Measurements from ENCODE around the gene PBX2. TPM values are rescaled to one million over a fixed set of nuclear protein-coding genes. Genes with fewer than 3 reads are reported as not detected.

Gene PBX2, protein sequence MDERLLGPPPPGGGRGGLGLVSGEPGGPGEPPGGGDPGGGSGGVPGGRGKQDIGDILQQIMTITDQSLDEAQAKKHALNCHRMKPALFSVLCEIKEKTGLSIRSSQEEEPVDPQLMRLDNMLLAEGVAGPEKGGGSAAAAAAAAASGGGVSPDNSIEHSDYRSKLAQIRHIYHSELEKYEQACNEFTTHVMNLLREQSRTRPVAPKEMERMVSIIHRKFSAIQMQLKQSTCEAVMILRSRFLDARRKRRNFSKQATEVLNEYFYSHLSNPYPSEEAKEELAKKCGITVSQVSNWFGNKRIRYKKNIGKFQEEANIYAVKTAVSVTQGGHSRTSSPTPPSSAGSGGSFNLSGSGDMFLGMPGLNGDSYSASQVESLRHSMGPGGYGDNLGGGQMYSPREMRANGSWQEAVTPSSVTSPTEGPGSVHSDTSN
- 10 to 100 TPM; 27.7 to 65.3 (median 34.6) TPM for total RNA-seq

DNA sequence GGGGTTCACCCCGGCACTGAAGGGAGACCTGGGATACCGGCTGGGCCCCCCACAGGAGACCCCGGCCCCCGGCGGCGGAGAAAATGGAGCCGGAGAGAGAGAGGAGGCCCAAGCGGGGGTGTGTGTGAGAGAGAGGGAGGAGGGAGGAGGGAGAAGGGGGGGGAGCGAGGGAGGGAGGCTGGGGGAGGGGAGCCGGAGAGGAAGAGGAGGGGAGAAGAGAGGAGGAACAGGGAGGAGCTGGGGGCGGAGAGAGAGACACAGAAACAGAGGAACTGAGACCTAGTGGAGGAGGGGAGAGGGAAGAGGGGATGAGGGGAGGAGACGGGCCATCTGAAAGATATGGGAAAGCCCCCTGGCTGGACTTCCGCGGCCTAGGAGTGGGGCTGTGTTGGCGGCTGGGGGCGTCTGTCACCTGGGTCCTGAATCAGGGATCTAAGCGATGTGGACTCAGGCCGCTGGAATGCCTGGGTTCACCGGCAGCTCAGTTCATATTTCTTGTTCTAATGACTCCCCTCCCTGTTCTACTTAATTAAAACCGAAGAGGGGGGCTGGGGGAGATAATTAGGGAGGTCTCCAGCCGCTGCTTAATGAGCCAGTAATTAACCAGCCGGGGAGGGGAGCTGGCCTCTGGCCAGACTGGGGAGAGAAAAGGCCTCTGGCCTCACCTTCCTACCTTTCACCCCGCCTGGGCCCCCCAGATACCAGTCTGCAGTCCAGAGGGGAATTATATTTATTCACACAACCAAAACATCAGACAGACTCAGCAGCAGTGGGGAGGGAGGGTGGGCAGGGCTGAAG is at the start of gene PBX2:
Gene PBX2, minus strand, starts transcription at position 149 of the 798 bp plus-strand sequence. CDS start 287 bp downstream, outside the sequence.
- TF ChIP-seq, protein P1, sequence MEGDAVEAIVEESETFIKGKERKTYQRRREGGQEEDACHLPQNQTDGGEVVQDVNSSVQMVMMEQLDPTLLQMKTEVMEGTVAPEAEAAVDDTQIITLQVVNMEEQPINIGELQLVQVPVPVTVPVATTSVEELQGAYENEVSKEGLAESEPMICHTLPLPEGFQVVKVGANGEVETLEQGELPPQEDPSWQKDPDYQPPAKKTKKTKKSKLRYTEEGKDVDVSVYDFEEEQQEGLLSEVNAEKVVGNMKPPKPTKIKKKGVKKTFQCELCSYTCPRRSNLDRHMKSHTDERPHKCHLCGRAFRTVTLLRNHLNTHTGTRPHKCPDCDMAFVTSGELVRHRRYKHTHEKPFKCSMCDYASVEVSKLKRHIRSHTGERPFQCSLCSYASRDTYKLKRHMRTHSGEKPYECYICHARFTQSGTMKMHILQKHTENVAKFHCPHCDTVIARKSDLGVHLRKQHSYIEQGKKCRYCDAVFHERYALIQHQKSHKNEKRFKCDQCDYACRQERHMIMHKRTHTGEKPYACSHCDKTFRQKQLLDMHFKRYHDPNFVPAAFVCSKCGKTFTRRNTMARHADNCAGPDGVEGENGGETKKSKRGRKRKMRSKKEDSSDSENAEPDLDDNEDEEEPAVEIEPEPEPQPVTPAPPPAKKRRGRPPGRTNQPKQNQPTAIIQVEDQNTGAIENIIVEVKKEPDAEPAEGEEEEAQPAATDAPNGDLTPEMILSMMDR (IDR thresholded peaks at IDR 0.05), result no peak
- peak; percentile 74 for DNase-seq (ENCODE audit: low spot score)
- ATAC-seq (ENCODE audit: low FRiP score), result peak; percentile 67

DNA sequence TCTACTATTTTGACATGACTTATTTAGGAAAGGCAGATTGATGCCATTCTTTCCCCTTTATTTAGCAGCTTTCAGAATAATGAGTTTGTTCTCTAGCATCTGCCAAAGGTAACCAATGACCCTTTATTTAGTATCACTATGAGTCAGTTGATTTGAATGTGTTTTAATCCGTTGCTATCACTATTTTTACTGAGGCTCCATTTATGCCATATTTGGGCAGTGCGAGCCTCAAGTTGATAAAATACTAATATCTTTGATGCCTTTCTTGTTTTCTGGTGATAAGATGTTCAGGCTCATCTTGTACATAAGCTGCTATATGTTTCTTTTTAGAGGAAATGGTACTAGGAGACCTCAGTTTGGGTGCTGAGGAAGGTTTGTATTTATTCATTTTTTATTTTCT is 49.5 kb upstream of the PBX2 start:
- ATAC-seq (ENCODE audit: low FRiP score), result no peak
- TF ChIP-seq, protein P1 (IDR thresholded peaks at IDR 0.05), result no peak
- no peak for DNase-seq (ENCODE audit: low spot score)

DNA sequence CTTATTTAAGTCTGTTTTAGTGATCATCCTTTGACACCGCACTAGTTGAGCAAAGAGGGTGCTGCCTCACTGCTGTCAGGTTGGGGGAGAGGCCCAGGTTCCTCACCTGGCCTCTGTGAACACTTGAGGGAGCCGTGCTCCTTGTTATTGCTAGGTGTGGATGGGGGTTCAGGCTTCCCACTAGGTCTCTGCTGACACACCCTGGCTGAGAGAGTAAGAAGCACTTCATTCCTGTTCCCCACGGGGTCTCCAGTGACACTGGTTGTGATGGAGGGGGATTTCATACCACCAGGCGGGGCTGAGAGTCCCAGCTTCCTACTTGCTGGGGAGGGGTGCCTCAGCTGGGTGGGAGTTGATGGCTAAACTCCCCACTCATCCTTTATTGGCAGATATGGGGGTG is 44.9 kb upstream of the PBX2 start:
- no peak for ATAC-seq (ENCODE audit: low FRiP score)
- no peak for DNase-seq (ENCODE audit: low spot score)
- TF ChIP-seq, protein P1 (IDR thresholded peaks at IDR 0.05), result no peak

DNA sequence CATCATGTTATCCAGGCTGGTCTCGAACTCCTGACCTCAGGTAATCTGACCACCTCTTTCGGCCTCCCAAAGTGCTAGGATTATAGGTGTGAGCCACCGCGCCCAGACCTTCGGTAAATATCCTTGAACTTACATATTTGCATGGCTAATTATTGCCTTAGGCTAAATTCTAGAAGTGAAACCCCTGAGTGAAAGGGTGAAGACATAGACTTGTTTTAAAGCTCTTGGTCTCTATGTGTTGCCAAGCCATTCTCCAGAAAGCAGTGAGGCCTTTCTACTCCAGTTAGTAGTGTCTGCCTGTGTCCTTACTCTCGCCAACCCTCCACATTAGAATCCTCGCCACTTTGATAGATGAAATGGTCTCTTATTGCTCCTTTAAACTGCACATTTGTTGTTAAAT is 36.4 kb upstream of the PBX2 start:
- DNase-seq (ENCODE audit: low spot score), result no peak

DNA sequence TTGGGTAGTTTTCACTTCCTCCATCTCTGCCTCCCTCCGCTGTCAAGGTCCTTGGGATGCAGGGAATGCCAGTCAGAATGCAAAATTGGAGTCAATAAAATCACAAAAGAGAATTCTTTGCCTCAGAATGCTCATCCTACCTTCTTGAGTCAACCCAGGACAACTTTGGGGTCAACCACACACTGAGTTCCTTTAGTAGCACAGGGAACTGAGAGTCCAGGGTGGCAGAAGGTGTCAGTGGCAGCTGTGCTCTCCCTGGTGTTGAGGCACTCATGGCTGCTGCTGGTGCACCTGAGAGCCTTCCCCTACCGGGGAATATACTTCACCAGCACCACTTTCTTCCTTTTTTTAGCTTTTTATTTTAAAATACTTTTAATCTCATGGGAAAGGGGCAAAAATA is 34.7 kb upstream of the PBX2 start:
- no peak for DNase-seq (ENCODE audit: low spot score)
- TF ChIP-seq, protein P1 (IDR thresholded peaks at IDR 0.05), result no peak
- ATAC-seq (ENCODE audit: low FRiP score), result no peak

More for the DNA sequence above, 36.4 kb upstream of the PBX2 start:
- ATAC-seq (ENCODE audit: low FRiP score), result no peak
- TF ChIP-seq, protein P1 (IDR thresholded peaks at IDR 0.05), result no peak

DNA sequence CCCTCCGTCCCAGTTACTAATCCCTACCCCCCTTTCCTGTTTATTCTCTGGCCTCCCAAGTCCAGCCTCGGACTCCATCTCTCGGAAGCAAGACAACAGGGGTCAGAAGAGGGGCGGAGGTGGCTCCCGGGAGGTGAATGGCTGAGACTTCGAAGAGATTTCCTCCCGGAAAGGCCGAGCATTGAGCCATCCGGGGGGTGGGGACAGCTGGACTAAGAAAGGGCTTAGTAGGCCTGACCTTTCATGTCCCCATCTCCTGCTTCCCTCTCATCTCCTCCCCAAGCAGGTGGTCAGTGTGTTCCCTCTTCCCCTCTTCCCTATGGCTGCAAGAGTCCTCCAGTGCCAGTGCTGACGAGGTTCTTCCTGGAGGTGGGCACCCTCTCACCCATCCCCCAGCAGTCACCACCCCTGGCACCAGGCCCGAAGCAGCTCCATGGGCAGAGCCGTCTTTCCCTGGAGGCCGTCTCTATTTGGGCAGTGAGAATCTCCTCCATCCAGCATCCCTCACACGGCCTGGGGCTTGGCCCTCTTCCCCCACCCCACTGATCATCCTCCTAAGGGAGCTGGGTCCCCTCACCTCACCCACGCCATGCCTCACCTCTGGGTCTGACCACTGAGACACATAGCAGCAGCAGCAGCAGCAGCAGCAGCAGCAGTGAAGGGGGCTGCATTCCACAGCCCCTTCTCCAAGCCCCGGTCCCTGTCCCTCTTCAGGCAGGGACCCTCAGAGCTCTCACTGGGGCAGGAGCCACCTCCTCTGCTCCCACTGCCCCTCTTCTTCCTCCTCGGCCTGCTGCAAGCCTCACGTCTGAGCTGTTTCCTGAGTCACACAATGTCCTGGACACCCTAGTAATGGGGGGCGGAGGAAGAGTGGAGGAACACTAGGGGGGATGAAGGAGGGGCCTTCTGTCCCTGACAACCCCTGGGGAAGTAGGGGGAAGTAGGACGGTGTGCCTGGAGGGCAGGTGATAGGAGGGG is 33.5 kb upstream of the PBX2 start, which contains the start of gene NOTCH4:
Gene NOTCH4, minus strand, starts transcription at position 810 of the 978 bp plus-strand sequence. Its CDS starts 139 bp downstream, at position 671.
- DNase-seq (ENCODE audit: low spot score) (no peak), ATAC-seq (ENCODE audit: low FRiP score) (no peak)
- TF ChIP-seq, protein P1 (IDR thresholded peaks at IDR 0.05), result no peak
